Astrocyte (in vitro differentiated cells and primary cell): ENCODE measurements around the gene CLDN22. TPM values are rescaled to one million over a fixed set of nuclear protein-coding genes. Genes with fewer than 3 reads are reported as not detected.

ENCODE experiments used
- DNase-seq: peaks from one replicate; pipeline ENCODE4 v3.0.0-alpha.2; 2010; ENCODE audit warnings: low read depth
- FAIRE-seq: peaks from 2 replicates; lab custom pipeline; 2011; peaks lifted over from hg19 to GRCh38; lab: Jason Lieb, UNC
- H2AFZ ChIP-seq: 2 replicates; pipeline ENCODE4 v1.6.0; 2012; ENCODE audit warnings: low read depth, low read length, inconsistent platforms
- H3K27ac ChIP-seq: 2 replicates; pipeline ENCODE4 v1.5.1; 2011; ENCODE audit warnings: low read depth, low read length, inconsistent platforms
- H3K27me3 ChIP-seq: 2 replicates; pipeline ENCODE4 v1.6.0; 2011; ENCODE audit warnings: low read length, inconsistent platforms; ENCODE audit not compliant: insufficient read depth
- H3K36me3 ChIP-seq: 2 replicates; pipeline ENCODE4 v1.5.1; 2011; ENCODE audit warnings: low read length, inconsistent platforms; ENCODE audit not compliant: insufficient read depth
- H3K4me1 ChIP-seq: 2 replicates; pipeline ENCODE4 v1.5.1; 2011; ENCODE audit warnings: low read length, inconsistent platforms; ENCODE audit not compliant: insufficient read depth
- H3K4me2 ChIP-seq: 2 replicates; pipeline ENCODE4 v1.6.0; 2012; ENCODE audit warnings: low read length, inconsistent platforms
- H3K4me3 ChIP-seq: 2 replicates; pipeline ENCODE4 v1.5.1; 2011; ENCODE audit warnings: low read depth, mild to moderate bottlenecking, low read length, inconsistent platforms; ENCODE audit not compliant: insufficient read depth
- H3K79me2 ChIP-seq: 2 replicates; pipeline ENCODE4 v1.6.0; 2012; ENCODE audit warnings: mild to moderate bottlenecking, low read length, inconsistent platforms; ENCODE audit not compliant: insufficient read depth
- H3K9ac ChIP-seq: 2 replicates; pipeline ENCODE4 v1.6.0; 2012; ENCODE audit warnings: mild to moderate bottlenecking, low read length, inconsistent platforms
- H3K9me3 ChIP-seq: 2 replicates; pipeline ENCODE4 v1.5.1; 2012; ENCODE audit warnings: low read depth, mild to moderate bottlenecking, low read length, inconsistent platforms; ENCODE audit not compliant: insufficient read depth
- H4K20me1 ChIP-seq: 2 replicates; pipeline ENCODE4 v1.6.0; 2012; ENCODE audit warnings: low read length, inconsistent platforms; ENCODE audit not compliant: insufficient read depth
- H3K27ac Mint-ChIP-seq: one replicate; pipeline ENCODE4 v1.8.0; 2021; ENCODE audit warnings: mild to moderate bottlenecking, mixed read lengths; ENCODE audit not compliant: unreplicated experiment
- H3K27me3 Mint-ChIP-seq: one replicate; pipeline ENCODE4 v1.8.0; 2021; ENCODE audit warnings: low read depth, mixed read lengths; ENCODE audit not compliant: unreplicated experiment
- H3K36me3 Mint-ChIP-seq: one replicate; pipeline ENCODE4 v1.8.0; 2021; ENCODE audit warnings: low read depth, mixed read lengths; ENCODE audit not compliant: unreplicated experiment
- H3K4me1 Mint-ChIP-seq: one replicate; pipeline ENCODE4 v1.8.0; 2021; ENCODE audit warnings: low read depth, mixed read lengths; ENCODE audit not compliant: unreplicated experiment
- H3K4me3 Mint-ChIP-seq: one replicate; pipeline ENCODE4 v1.8.0; 2021; ENCODE audit warnings: mild to moderate bottlenecking, moderate library complexity, mixed read lengths; ENCODE audit not compliant: unreplicated experiment
- H3K9me3 Mint-ChIP-seq: one replicate; pipeline ENCODE4 v1.8.0; 2021; ENCODE audit warnings: mild to moderate bottlenecking, mixed read lengths; ENCODE audit not compliant: unreplicated experiment
- CTCF ChIP-seq: IDR thresholded peaks from 2 replicates; pipeline ENCODE4 v1.5.1; 2011; ENCODE audit warnings: low read depth, mild to moderate bottlenecking, inconsistent platforms, low read length, moderate library complexity; ENCODE audit not compliant: insufficient read depth
- EZH2 ChIP-seq: IDR thresholded peaks from 2 replicates; pipeline ENCODE4 v1.6.1; 2012; ENCODE audit warnings: mild to moderate bottlenecking, low read length, inconsistent platforms; ENCODE audit not compliant: insufficient read depth
- total RNA-seq: library from RNA; stranded (reverse); gene quantifications from 2 replicates; pipeline ENCODE4 v1.2.1, GENCODE V29; 2021

The CLDN22 gene
- total RNA-seq, 1 donor from 2014 or later = not detected

GRCh38 chr4:183295711-183296110, 24.4 kb downstream of the CLDN22 start:
- H3K4me1 Mint-ChIP-seq = peaks cover 13% of the 10 kb centered on the region
- FAIRE-seq (no peak), DNase-seq (no peak)
- no peaks in the 10 kb centered on the region for H4K20me1 ChIP-seq
- H3K36me3 Mint-ChIP-seq = peaks cover 25% of the 10 kb centered on the region
- no peak overlapping the region for H3K9ac ChIP-seq
- no peaks in the 10 kb centered on the region for H3K9me3 ChIP-seq
- H3K79me2 ChIP-seq = no peaks in the 10 kb centered on the region
- H3K27ac Mint-ChIP-seq = peak overlapping the region; percentile 80
- H3K4me3 ChIP-seq = no peak overlapping the region
- H2AFZ ChIP-seq = no peak overlapping the region
- H3K9me3 Mint-ChIP-seq = no peaks in the 10 kb centered on the region
- no peak overlapping the region for H3K27ac ChIP-seq
- no peak for TF ChIP-seq EZH2
- no peak for TF ChIP-seq CTCF
- peaks cover 6% of the 10 kb centered on the region for H3K4me1 ChIP-seq
- no peaks in the 10 kb centered on the region for H3K27me3 ChIP-seq
- no peaks in the 10 kb centered on the region for H3K27me3 Mint-ChIP-seq
- H3K4me2 ChIP-seq = no peak overlapping the region
- peaks cover 13% of the 10 kb centered on the region for H3K36me3 ChIP-seq
- no peak overlapping the region for H3K4me3 Mint-ChIP-seq

- Mint-ChIP-seq H3K27ac (no peak overlapping the region), H3K36me3 (peaks cover 33% of the 10 kb centered on the region), H3K4me3 (no peak overlapping the region), H3K27me3 (no peaks in the 10 kb centered on the region), H3K9me3 (no peaks in the 10 kb centered on the region), H3K4me1 (peaks cover 11% of the 10 kb centered on the region)
- Histone ChIP-seq H3K9me3 (no peaks in the 10 kb centered on the region), H3K4me1 (peaks cover 4% of the 10 kb centered on the region), H3K36me3 (peaks cover 17% of the 10 kb centered on the region), H2AFZ (no peak overlapping the region), H3K27me3 (no peaks in the 10 kb centered on the region), H3K79me2 (no peaks in the 10 kb centered on the region), H3K4me3 (no peak overlapping the region), H3K4me2 (no peak overlapping the region), H3K27ac (no peak overlapping the region), H4K20me1 (no peaks in the 10 kb centered on the region), H3K9ac (no peak overlapping the region)
- TF ChIP-seq EZH2 = no peak
- TF ChIP-seq CTCF = no peak
- no peak for FAIRE-seq
- no peak for DNase-seq
Measured at GRCh38 chr4:183291070-183291469, 29.0 kb downstream of the CLDN22 start.

- no peak overlapping the region for H3K4me2 ChIP-seq
- H3K27me3 ChIP-seq = no peaks in the 10 kb centered on the region
- TF ChIP-seq EZH2 (no peak), CTCF (no peak)
- H3K4me1 ChIP-seq = peaks cover 7% of the 10 kb centered on the region
- H3K9me3 ChIP-seq = no peaks in the 10 kb centered on the region
- H4K20me1 ChIP-seq = no peaks in the 10 kb centered on the region
- Mint-ChIP-seq H3K9me3 (no peaks in the 10 kb centered on the region), H3K27ac (no peak overlapping the region), H3K4me1 (peaks cover 2% of the 10 kb centered on the region), H3K4me3 (no peak overlapping the region), H3K36me3 (peaks cover 25% of the 10 kb centered on the region), H3K27me3 (no peaks in the 10 kb centered on the region)
- FAIRE-seq (no peak), DNase-seq (no peak)
- peaks cover 20% of the 10 kb centered on the region for H3K36me3 ChIP-seq
- no peak overlapping the region for H2AFZ ChIP-seq
- H3K27ac ChIP-seq = no peak overlapping the region
- H3K9ac ChIP-seq = no peak overlapping the region
- H3K79me2 ChIP-seq = no peaks in the 10 kb centered on the region
- no peak overlapping the region for H3K4me3 ChIP-seq
Measured at GRCh38 chr4:183289688-183290087, 30.4 kb downstream of the CLDN22 start.
